Measurements from ENCODE around the gene HADH.
A peak's percentile ranks its signal among the peaks of the same experiment; 100 is the strongest.

The HADH gene

GRCh38 chr4:108056418-108056817 is 66.7 kb downstream of the HADH start:
- Histone ChIP-seq H3K4me2 (ENCODE audit: low read length) (no peak overlapping the region), H3K79me2 (ENCODE audit: control insufficient read depth, low read length) (no peaks in the 10 kb centered on the region), H3K4me3 (ENCODE audit: low read length) (no peak overlapping the region), H3F3A (ENCODE audit: control insufficient read depth, insufficient read depth) (no peaks in the 10 kb centered on the region), H3K9me2 (replicated peaks; ENCODE audit: control insufficient read depth, low read length) (no peaks in the 10 kb centered on the region), H3K9me3 (ENCODE audit: control insufficient read depth, insufficient read depth, low read length) (no peaks in the 10 kb centered on the region), H3K27me3 (ENCODE audit: control insufficient read depth, low read length) (no peaks in the 10 kb centered on the region), H4K20me1 (ENCODE audit: control insufficient read depth, insufficient read depth, low read depth, low read length) (no peaks in the 10 kb centered on the region), H3K27ac (ENCODE audit: low read depth, low read length) (no peak overlapping the region), H3K36me3 (ENCODE audit: control insufficient read depth, low read length) (peaks cover 8% of the 10 kb centered on the region; the same call in 1 of the 2 replicates), H3K4me1 (ENCODE audit: control insufficient read depth, low read length) (no peaks in the 10 kb centered on the region)
- TF ChIP-seq EZH2phosphoT487 (IDR thresholded peaks at IDR 0.05; ENCODE audit: borderline replicate concordance, low read length), result no peak
- TF ChIP-seq CTCF (IDR thresholded peaks at IDR 0.05; ENCODE audit: low read depth, low read length, poor library complexity, severe bottlenecking), result no peak

DNA sequence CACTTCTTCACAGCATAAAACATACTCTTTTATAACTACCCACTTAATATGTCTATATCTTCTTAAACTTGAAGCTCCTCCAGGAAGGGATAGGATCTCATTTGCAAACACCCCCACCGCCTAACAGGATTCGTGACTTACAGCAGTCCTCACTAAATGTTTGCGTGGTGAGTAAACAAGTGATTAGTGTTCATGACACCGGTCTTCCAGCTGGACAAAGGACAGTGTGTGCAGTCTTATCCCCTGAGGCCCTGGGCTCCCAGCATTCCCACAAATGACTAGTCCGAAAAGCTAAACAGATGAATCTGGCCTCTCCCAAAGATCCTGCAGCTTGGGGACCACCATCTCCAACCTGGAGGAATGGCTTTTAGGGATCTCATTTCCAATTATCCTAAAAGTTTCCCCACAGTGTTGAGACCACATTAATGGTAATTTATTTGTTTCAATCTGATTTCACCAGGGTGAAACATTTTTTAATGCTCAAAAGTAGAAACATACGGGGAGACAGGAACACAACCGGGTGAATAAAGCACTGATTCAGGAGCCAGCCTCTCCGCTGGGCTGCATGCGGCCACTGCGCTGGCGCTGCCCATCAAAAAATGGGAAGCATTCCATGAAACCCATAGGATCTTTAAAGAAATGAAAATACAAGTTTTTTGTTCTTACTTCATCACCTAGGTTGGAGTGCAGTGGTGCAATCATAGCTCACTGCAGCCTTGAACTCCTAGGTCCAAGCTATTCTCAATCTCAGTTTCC is 69.2 kb downstream of the HADH start:
- Histone ChIP-seq H3K9me2 (replicated peaks; ENCODE audit: control insufficient read depth, low read length) (no peaks in the 10 kb centered on the region), H3K27me3 (ENCODE audit: control insufficient read depth, low read length) (no peaks in the 10 kb centered on the region), H3K9me3 (ENCODE audit: control insufficient read depth, insufficient read depth, low read length) (no peaks in the 10 kb centered on the region), H3F3A (ENCODE audit: control insufficient read depth, insufficient read depth) (no peaks in the 10 kb centered on the region), H3K4me1 (ENCODE audit: control insufficient read depth, low read length) (peaks cover 9% of the 10 kb centered on the region), H3K4me3 (ENCODE audit: low read length) (no peak overlapping the region), H3K4me2 (ENCODE audit: low read length) (no peak overlapping the region), H3K36me3 (ENCODE audit: control insufficient read depth, low read length) (0 out of 2 replicates have a peak, but pooled peaks cover 3% of the 10 kb centered on the region), H3K79me2 (ENCODE audit: control insufficient read depth, low read length) (no peaks in the 10 kb centered on the region), H3K27ac (ENCODE audit: low read depth, low read length) (no peak overlapping the region), H4K20me1 (ENCODE audit: control insufficient read depth, insufficient read depth, low read depth, low read length) (no peaks in the 10 kb centered on the region)
- TF ChIP-seq CTCF (IDR thresholded peaks at IDR 0.05; ENCODE audit: low read depth, low read length, poor library complexity, severe bottlenecking) (no peak), EZH2phosphoT487 (IDR thresholded peaks at IDR 0.05; ENCODE audit: borderline replicate concordance, low read length) (no peak)

GRCh38 chr4:108060164-108060563 is 70.5 kb downstream of the HADH start:
- no peak for TF ChIP-seq EZH2phosphoT487 (IDR thresholded peaks at IDR 0.05; ENCODE audit: borderline replicate concordance, low read length)
- peak; percentile 32 for TF ChIP-seq CTCF (IDR thresholded peaks at IDR 0.05; ENCODE audit: low read depth, low read length, poor library complexity, severe bottlenecking)
- peaks cover 9% of the 10 kb centered on the region for H3K4me1 ChIP-seq (ENCODE audit: control insufficient read depth, low read length)
- H4K20me1 ChIP-seq (ENCODE audit: control insufficient read depth, insufficient read depth, low read depth, low read length), result no peaks in the 10 kb centered on the region
- H3K4me2 ChIP-seq (ENCODE audit: low read length), result no peak overlapping the region
- no peak overlapping the region for H3K4me3 ChIP-seq (ENCODE audit: low read length)
- H3K9me3 ChIP-seq (ENCODE audit: control insufficient read depth, insufficient read depth, low read length), result no peaks in the 10 kb centered on the region
- 0 out of 2 replicates have a peak, but pooled peaks cover 2% of the 10 kb centered on the region for H3K36me3 ChIP-seq (ENCODE audit: control insufficient read depth, low read length)
- no peaks in the 10 kb centered on the region for H3F3A ChIP-seq (ENCODE audit: control insufficient read depth, insufficient read depth)
- H3K27me3 ChIP-seq (ENCODE audit: control insufficient read depth, low read length), result no peaks in the 10 kb centered on the region
- H3K27ac ChIP-seq (ENCODE audit: low read depth, low read length), result no peak overlapping the region
- no peaks in the 10 kb centered on the region for H3K79me2 ChIP-seq (ENCODE audit: control insufficient read depth, low read length)
- no peaks in the 10 kb centered on the region for H3K9me2 ChIP-seq (replicated peaks; ENCODE audit: control insufficient read depth, low read length)

All from DOHH2 (cell line).